Measurements from ENCODE around the gene HAGHL. TPM values are rescaled to one million over a fixed set of nuclear protein-coding genes. Genes with fewer than 3 reads are reported as not detected.
A peak's percentile ranks its signal among the peaks of the same experiment; 100 is the strongest.

HAGHL gene
- polyA plus RNA-seq, 1 donor (not counting 4 experiments of a cell fraction or from before 2014, with no cell fraction given) = 8.0 TPM

DNA sequence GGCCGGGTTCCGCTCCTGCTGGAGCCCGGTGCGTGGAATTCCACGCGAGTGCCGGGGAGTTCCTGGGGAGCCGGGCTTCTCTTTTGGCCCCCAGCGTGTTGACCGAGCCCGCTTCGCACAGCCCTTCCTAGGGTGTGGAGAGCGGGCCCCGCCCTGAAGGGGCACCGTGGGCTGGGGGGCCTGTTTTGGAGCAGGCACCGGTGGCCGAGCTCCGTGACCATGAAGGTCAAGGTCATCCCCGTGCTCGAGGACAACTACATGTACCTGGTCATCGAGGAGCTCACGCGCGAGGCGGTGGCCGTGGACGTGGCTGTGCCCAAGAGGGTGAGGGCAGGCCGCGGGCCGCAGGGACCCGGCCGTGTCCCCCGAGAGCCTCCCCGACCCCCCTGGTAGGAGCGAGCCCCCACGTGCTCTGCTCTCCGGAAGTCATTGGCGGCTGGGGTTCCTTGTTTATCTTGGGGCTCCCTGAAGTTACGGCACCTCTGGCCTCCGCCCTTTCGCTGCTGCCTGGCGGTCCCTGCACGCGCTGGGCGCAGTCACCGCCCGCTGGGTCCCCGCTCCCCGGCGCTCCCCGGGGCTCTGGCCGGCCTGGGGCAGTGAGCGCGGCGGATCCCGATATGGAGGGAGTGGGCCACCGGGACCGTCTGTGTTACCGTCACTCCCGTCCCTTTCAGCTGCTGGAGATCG is 528 bp downstream of the HAGHL start:
- peak overlapping the region; percentile 95 for H3K4me2 ChIP-seq (ENCODE audit: control insufficient read depth, extremely low read depth, insufficient read depth, low read depth, low read length)
- peak overlapping the region; percentile 26 for H3K27ac ChIP-seq (ENCODE audit: control insufficient read depth, insufficient read depth, low read length)
- DNase-seq (ENCODE audit: low read depth, low spot score) (no peak), FAIRE-seq (no peak)
- no peaks in the 10 kb centered on the region for H3K9me1 ChIP-seq (ENCODE audit: control insufficient read depth, extremely low read depth, insufficient read depth, low read length)
- no peaks in the 10 kb centered on the region for H3K9me3 ChIP-seq (ENCODE audit: control insufficient read depth, low read depth, low read length)
- dilution Hi-C loops (cut with MboI; ENCODE audit: extremely low pct_ligation_motif_present, low sequenced_read_pairs) = no loop called here
- TF ChIP-seq, protein P1, sequence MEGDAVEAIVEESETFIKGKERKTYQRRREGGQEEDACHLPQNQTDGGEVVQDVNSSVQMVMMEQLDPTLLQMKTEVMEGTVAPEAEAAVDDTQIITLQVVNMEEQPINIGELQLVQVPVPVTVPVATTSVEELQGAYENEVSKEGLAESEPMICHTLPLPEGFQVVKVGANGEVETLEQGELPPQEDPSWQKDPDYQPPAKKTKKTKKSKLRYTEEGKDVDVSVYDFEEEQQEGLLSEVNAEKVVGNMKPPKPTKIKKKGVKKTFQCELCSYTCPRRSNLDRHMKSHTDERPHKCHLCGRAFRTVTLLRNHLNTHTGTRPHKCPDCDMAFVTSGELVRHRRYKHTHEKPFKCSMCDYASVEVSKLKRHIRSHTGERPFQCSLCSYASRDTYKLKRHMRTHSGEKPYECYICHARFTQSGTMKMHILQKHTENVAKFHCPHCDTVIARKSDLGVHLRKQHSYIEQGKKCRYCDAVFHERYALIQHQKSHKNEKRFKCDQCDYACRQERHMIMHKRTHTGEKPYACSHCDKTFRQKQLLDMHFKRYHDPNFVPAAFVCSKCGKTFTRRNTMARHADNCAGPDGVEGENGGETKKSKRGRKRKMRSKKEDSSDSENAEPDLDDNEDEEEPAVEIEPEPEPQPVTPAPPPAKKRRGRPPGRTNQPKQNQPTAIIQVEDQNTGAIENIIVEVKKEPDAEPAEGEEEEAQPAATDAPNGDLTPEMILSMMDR (optimal IDR thresholded peaks at IDR 0.05 in 1 of 3, IDR thresholded peaks at IDR 0.05 in 1 of 3, conservative IDR thresholded peaks at IDR 0.05 in 1 of 3; ENCODE audit: extremely low read depth in 1 of 3, insufficient read depth in 2 of 3, low read length in 3 of 3) = no peak
- no peak for TF ChIP-seq EZH2 (IDR thresholded peaks at IDR 0.05; ENCODE audit: low read length)
- peak overlapping the region; percentile 71 to 77 (median 76) for H3K4me3 ChIP-seq (ENCODE audit: control insufficient read depth in 2 of 3, extremely low read depth in 1 of 3, insufficient read depth in 2 of 3, low read depth in 1 of 3, low read length in 3 of 3)
- peaks cover 0 to 6% of the 10 kb centered on the region in 2 experiments for H3K36me3 ChIP-seq (ENCODE audit: control insufficient read depth in 2 of 2, extremely low read depth in 1 of 2, insufficient read depth in 2 of 2, low read length in 2 of 2)
- H3K4me1 ChIP-seq (ENCODE audit: control insufficient read depth, extremely low read depth, insufficient read depth, low read length) = peaks cover 4% of the 10 kb centered on the region
- H3K27me3 ChIP-seq (ENCODE audit: control insufficient read depth, extremely low read depth, insufficient read depth, low read length) = no peaks in the 10 kb centered on the region
- peak overlapping the region; percentile 12 for H2AFZ ChIP-seq (ENCODE audit: control insufficient read depth, low read length)
- no peaks in the 10 kb centered on the region for H4K20me1 ChIP-seq (ENCODE audit: control insufficient read depth, extremely low read depth, insufficient read depth, low read length)
- no peaks in the 10 kb centered on the region for H3K79me2 ChIP-seq (ENCODE audit: control insufficient read depth, insufficient read depth, low read length)
- H3K9ac ChIP-seq (ENCODE audit: control insufficient read depth, extremely low read depth, insufficient read depth, low read length) = peak overlapping the region; percentile 76

DNA sequence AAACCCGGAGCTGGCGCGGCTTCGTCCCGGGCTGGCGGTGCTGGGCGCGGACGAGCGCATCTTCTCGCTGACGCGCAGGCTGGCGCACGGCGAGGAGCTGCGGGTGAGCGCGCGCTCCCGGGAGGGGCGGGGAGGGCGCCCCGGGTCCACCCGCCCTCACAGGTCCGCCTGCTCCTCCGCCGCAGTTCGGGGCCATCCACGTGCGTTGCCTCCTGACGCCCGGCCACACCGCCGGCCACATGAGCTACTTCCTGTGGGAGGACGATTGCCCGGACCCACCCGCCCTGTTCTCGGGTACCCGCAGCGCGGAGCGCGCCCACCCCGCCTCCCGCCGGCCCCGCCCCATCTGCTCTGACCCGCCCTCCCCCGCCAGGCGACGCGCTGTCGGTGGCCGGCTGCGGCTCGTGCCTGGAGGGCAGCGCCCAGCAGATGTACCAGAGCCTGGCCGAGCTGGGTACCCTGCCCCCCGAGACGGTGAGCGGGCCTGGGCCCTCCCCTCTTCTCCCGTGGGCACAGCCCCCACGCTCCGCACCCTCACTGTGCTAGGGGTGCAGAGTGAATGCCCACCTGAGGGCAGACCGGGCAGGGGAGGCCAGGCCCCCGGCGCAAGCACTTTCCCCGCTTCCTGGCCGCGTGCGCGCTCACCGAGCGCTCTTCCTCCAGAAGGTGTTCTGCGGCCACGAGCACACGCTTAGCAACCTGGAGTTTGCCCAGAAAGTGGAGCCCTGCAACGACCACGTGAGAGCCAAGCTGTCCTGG is 1.4 kb downstream of the HAGHL start:
- peaks cover 4% of the 10 kb centered on the region for H3K4me1 ChIP-seq (ENCODE audit: control insufficient read depth, extremely low read depth, insufficient read depth, low read length)
- H3K4me3 ChIP-seq (ENCODE audit: control insufficient read depth in 2 of 3, extremely low read depth in 1 of 3, insufficient read depth in 2 of 3, low read depth in 1 of 3, low read length in 3 of 3) = peak overlapping the region in 2 of 3 experiments; percentile 32 to 77
- no peaks in the 10 kb centered on the region for H4K20me1 ChIP-seq (ENCODE audit: control insufficient read depth, extremely low read depth, insufficient read depth, low read length)
- FAIRE-seq (peak; percentile 41), DNase-seq (ENCODE audit: low read depth, low spot score) (no peak)
- H3K9me3 ChIP-seq (ENCODE audit: control insufficient read depth, low read depth, low read length) = no peaks in the 10 kb centered on the region
- H3K79me2 ChIP-seq (ENCODE audit: control insufficient read depth, insufficient read depth, low read length) = no peaks in the 10 kb centered on the region
- peak overlapping the region; percentile 37 for H3K9ac ChIP-seq (ENCODE audit: control insufficient read depth, extremely low read depth, insufficient read depth, low read length)
- H3K27me3 ChIP-seq (ENCODE audit: control insufficient read depth, extremely low read depth, insufficient read depth, low read length) = no peaks in the 10 kb centered on the region
- H2AFZ ChIP-seq (ENCODE audit: control insufficient read depth, low read length) = no peak overlapping the region
- no peaks in the 10 kb centered on the region for H3K9me1 ChIP-seq (ENCODE audit: control insufficient read depth, extremely low read depth, insufficient read depth, low read length)
- peaks cover 5 to 8% of the 10 kb centered on the region in 2 experiments for H3K36me3 ChIP-seq (ENCODE audit: control insufficient read depth in 2 of 2, extremely low read depth in 1 of 2, insufficient read depth in 2 of 2, low read length in 2 of 2)
- dilution Hi-C loops (cut with MboI; ENCODE audit: extremely low pct_ligation_motif_present, low sequenced_read_pairs) = no loop called here
- TF ChIP-seq EZH2 (IDR thresholded peaks at IDR 0.05; ENCODE audit: low read length) = no peak
- TF ChIP-seq, protein P1 (optimal IDR thresholded peaks at IDR 0.05 in 1 of 3, IDR thresholded peaks at IDR 0.05 in 1 of 3, conservative IDR thresholded peaks at IDR 0.05 in 1 of 3; ENCODE audit: extremely low read depth in 1 of 3, insufficient read depth in 2 of 3, low read length in 3 of 3) = no peak
- H3K27ac ChIP-seq (ENCODE audit: control insufficient read depth, insufficient read depth, low read length) = no peak overlapping the region
- peak overlapping the region; percentile 60 for H3K4me2 ChIP-seq (ENCODE audit: control insufficient read depth, extremely low read depth, insufficient read depth, low read depth, low read length)

Data from keratinocyte (primary cell).